Gastroesophageal sphincter (tissue), 4 donors: ENCODE measurements around the gene MXD4. TPM values are rescaled to one million over a fixed set of nuclear protein-coding genes. Genes with fewer than 3 reads are reported as not detected.

Experiments used
- ATAC-seq: fragments of 150-250 bp; one replicate; pipeline ENCODE4 v1.9.1; 2016; ENCODE audit warnings: mild to moderate bottlenecking, moderate library complexity
- H3K27ac ChIP-seq, 4 donors: fragments of 200-600 bp; sonication (generic) in 3 of 4; 1 replicate in 3 of 4; 2 replicates in 1 of 4; pipeline ENCODE4 v1.5.1; 2016 to 2019
- H3K27me3 ChIP-seq: fragments of 200-600 bp; sonication (generic); one replicate; pipeline ENCODE4 v1.5.1; 2019
- H3K36me3 ChIP-seq, 2 donors: fragments of 200-600 bp; sonication (generic); one replicate each; pipeline ENCODE4 v1.5.1; 2019; ENCODE audit warnings: control low read depth in 1 of 2
- H3K4me1 ChIP-seq, 3 donors: fragments of 200-600 bp; sonication (generic); 1 replicate in 2 of 3; 2 replicates in 1 of 3; pipeline ENCODE4 v1.5.1; 2016 to 2019; ENCODE audit warnings: control low read depth in 2 of 3
- H3K4me3 ChIP-seq, 2 donors: fragments of 200-600 bp; sonication (generic); one replicate each; pipeline ENCODE4 v1.5.1; 2019; ENCODE audit warnings: mild to moderate bottlenecking in 1 of 2, moderate library complexity in 1 of 2
- H3K9me3 ChIP-seq, 3 donors: fragments of 200-600 bp; sonication (generic); one replicate each; pipeline ENCODE4 v1.5.1; 2017 to 2019; ENCODE audit warnings: control low read depth in 2 of 3
- CTCF ChIP-seq, 4 experiments: fragments of 200-600 bp in 2 of 4; fragments of 450-650 bp in 2 of 4; sonication (generic) in 1 of 4; IDR thresholded peaks; one replicate each; pipeline ENCODE4 v1.5.1; 2017 to 2019; ENCODE audit warnings: antibody characterized with exemption in 4 of 4, mild to moderate bottlenecking in 2 of 4, moderate library complexity in 2 of 4
- EP300 ChIP-seq: sonication (generic); formaldehyde crosslinking; IDR thresholded peaks from one replicate; pipeline ENCODE4 v1.6.1; 2017; ENCODE audit warnings: antibody characterized with exemption, mild to moderate bottlenecking
- POLR2A ChIP-seq, 2 donors: fragments of 450-650 bp; IDR thresholded peaks; one replicate each; pipeline ENCODE4 v1.6.1; 2017; ENCODE audit warnings: antibody characterized with exemption in 2 of 2, mild to moderate bottlenecking in 2 of 2, moderate library complexity in 1 of 2
- POLR2AphosphoS5 ChIP-seq: sonication (generic); formaldehyde crosslinking; IDR thresholded peaks from one replicate; pipeline ENCODE4 v1.6.1; 2017; ENCODE audit warnings: antibody characterized with exemption
- WGBS, 2 donors: methylation state at CpG; one replicate each; pipeline ENCODE4 v1.1.5; 2018; ENCODE audit warnings: low coverage in 1 of 2; 5-methylcytosine and 5-hydroxymethylcytosine counted together
- total RNA-seq, 4 donors: library from RNA; depleted of rRNA; stranded (reverse); fragments of >200 nt; gene quantifications; one replicate each; pipeline ENCODE4 v1.1.0, GENCODE V29; 2016

MXD4 gene
- total RNA-seq, 4 donors from 2014 or later: 36.1 to 76.2 (median 55.6) TPM

- WGBS, 2 donors: no CpG with 5 or more reads among the region's 32 CpGs
- H3K27me3 ChIP-seq: no peaks in the 10 kb centered on the region
- peaks cover 0 to 9% (median 0%) of the 10 kb centered on the region in 3 donors for H3K4me1 ChIP-seq
- H3K27ac ChIP-seq: no peak overlapping the region
- ATAC-seq: no peak
- no peak for TF ChIP-seq POLR2AphosphoS5
- TF ChIP-seq CTCF (IDR thresholded peaks at IDR 0.05): no peak
- no peak for TF ChIP-seq POLR2A (IDR thresholded peaks at IDR 0.05)
- no peak for TF ChIP-seq EP300
- H3K9me3 ChIP-seq: peaks cover 0 to 24% (median 0%) of the 10 kb centered on the region in 3 donors
- no peak overlapping the region for H3K4me3 ChIP-seq
- peaks cover 0 to 21% of the 10 kb centered on the region in 2 donors for H3K36me3 ChIP-seq
Observed at GRCh38 chr4:2304321-2304876, 42.5 kb upstream of the MXD4 start.

- TF ChIP-seq CTCF (IDR thresholded peaks at IDR 0.05) (no peak), POLR2A (IDR thresholded peaks at IDR 0.05) (no peak), POLR2AphosphoS5 (no peak), EP300 (no peak)
- H3K27me3 ChIP-seq: no peaks in the 10 kb centered on the region
- H3K9me3 ChIP-seq: peaks cover 0 to 24% (median 0%) of the 10 kb centered on the region in 3 donors
- no peak overlapping the region for H3K27ac ChIP-seq
- peaks cover 0 to 21% of the 10 kb centered on the region in 2 donors for H3K36me3 ChIP-seq
- no CpG with 5 or more reads among the region's 31 CpGs for WGBS, 2 donors
- H3K4me3 ChIP-seq: no peak overlapping the region
- ATAC-seq: no peak
- H3K4me1 ChIP-seq: peaks cover 0 to 9% (median 0%) of the 10 kb centered on the region in 3 donors
Observed at GRCh38 chr4:2303686-2304320, 41.9 kb upstream of the MXD4 start.

- no peak for ATAC-seq
- no peak for TF ChIP-seq POLR2AphosphoS5
- no peak for TF ChIP-seq EP300
- TF ChIP-seq POLR2A (IDR thresholded peaks at IDR 0.05): no peak
- TF ChIP-seq CTCF (IDR thresholded peaks at IDR 0.05): no peak
Observed at GRCh38 chr4:2303121-2303685, 41.3 kb upstream of the MXD4 start.

GRCh38 chr4:2302387-2303119, 40.6 kb upstream of the MXD4 start:
- ATAC-seq: no peak
- Histone ChIP-seq H3K36me3 (peaks cover 0 to 21% of the 10 kb centered on the region in 2 donors), H3K4me3 (no peak overlapping the region), H3K27ac (no peak overlapping the region), H3K4me1 (peaks cover 0 to 9% (median 0%) of the 10 kb centered on the region in 3 donors), H3K9me3 (peaks cover 0 to 23% (median 0%) of the 10 kb centered on the region in 3 donors), H3K27me3 (no peaks in the 10 kb centered on the region)
- 76 to 94% methylated on average over 7 to 11 of the region's 28 CpGs for WGBS, 2 donors
- TF ChIP-seq POLR2A (IDR thresholded peaks at IDR 0.05) (no peak), CTCF (IDR thresholded peaks at IDR 0.05) (no peak), POLR2AphosphoS5 (no peak), EP300 (no peak)

More at GRCh38 chr4:2303121-2303685, 41.3 kb upstream of the MXD4 start:
- Histone ChIP-seq H3K9me3 (peaks cover 0 to 24% (median 0%) of the 10 kb centered on the region in 3 donors), H3K36me3 (peaks cover 0 to 21% of the 10 kb centered on the region in 2 donors), H3K27ac (no peak overlapping the region), H3K27me3 (no peaks in the 10 kb centered on the region), H3K4me3 (no peak overlapping the region), H3K4me1 (peaks cover 0 to 9% (median 0%) of the 10 kb centered on the region in 3 donors)
- 89 to 95% methylated on average over 8 to 13 of the region's 19 CpGs for WGBS, 2 donors
